Kidney epithelial cell (primary cell): ENCODE results near the gene MAGEC3. TPM values are rescaled to one million over a fixed set of nuclear protein-coding genes. Genes with fewer than 3 reads are reported as not detected.

Experiments
- DNase-seq: peaks from one replicate; pipeline ENCODE4 v3.0.0-alpha.2; 2010; ENCODE audit warnings: low read depth
- H3K27me3 ChIP-seq: 2 replicates; pipeline ENCODE4 v1.6.0; 2011; ENCODE audit warnings: low read length; ENCODE audit not compliant: control insufficient read depth, insufficient read depth
- H3K36me3 ChIP-seq: 2 replicates; pipeline ENCODE4 v1.5.1; 2011; ENCODE audit warnings: low read length; ENCODE audit not compliant: control insufficient read depth, insufficient read depth
- H3K4me3 ChIP-seq: 2 replicates; pipeline ENCODE4 v1.5.1; 2011; ENCODE audit warnings: low read depth, mild to moderate bottlenecking, control low read depth, low read length
- CTCF ChIP-seq: IDR thresholded peaks from 2 replicates; pipeline ENCODE4 v1.5.1; 2011; ENCODE audit warnings: mild to moderate bottlenecking, moderate library complexity, low read length, control low read depth, inconsistent platforms; ENCODE audit not compliant: insufficient read depth, poor library complexity, severe bottlenecking
- total RNA-seq: library from RNA; depleted of rRNA; stranded (reverse); fragments of >200 nt; gene quantifications from 2 replicates; pipeline ENCODE4 v1.2.3, GENCODE V29; 2015

The MAGEC3 gene
- total RNA-seq, 1 donor from 2014 or later, result not detected

- TF ChIP-seq CTCF, result no peak
- DNase-seq, result no peak
- H3K27me3 ChIP-seq, result no peaks in the 10 kb centered on the region
- H3K4me3 ChIP-seq, result no peak within 1 kb of the TSS
- H3K36me3 ChIP-seq, result no peaks in the 10 kb centered on the region
Measured at GRCh38 chrX:141903400-141904155, 65.5 kb downstream of the MAGEC3 start, which contains the start of gene MAGEC1. Gene MAGEC1 (plus strand): TSS chrX:141903894. CDS start chrX:141905073, 1,179 bp downstream.

GRCh38 chrX:141904262-141904661, 66.1 kb downstream of the MAGEC3 start:
- no peak for TF ChIP-seq CTCF
- no peak for DNase-seq
- H3K27me3 ChIP-seq, result no peaks in the 10 kb centered on the region
- no peaks in the 10 kb centered on the region for H3K36me3 ChIP-seq
- no peak overlapping the region for H3K4me3 ChIP-seq

- Histone ChIP-seq H3K27me3 (no peaks in the 10 kb centered on the region), H3K36me3 (no peaks in the 10 kb centered on the region), H3K4me3 (no peak overlapping the region)
- TF ChIP-seq CTCF, result no peak
- DNase-seq, result no peak
Measured at GRCh38 chrX:141917801-141918200, 79.7 kb downstream of the MAGEC3 start.

- no peaks in the 10 kb centered on the region for H3K27me3 ChIP-seq
Measured at GRCh38 chrX:141924293-141924692, 86.2 kb downstream of the MAGEC3 start.

GRCh38 chrX:141928432-141928831, 90.3 kb downstream of the MAGEC3 start:
- DNase-seq, result no peak

More at GRCh38 chrX:141924293-141924692, 86.2 kb downstream of the MAGEC3 start:
- DNase-seq, result no peak
- no peaks in the 10 kb centered on the region for H3K36me3 ChIP-seq
- TF ChIP-seq CTCF, result no peak
- H3K4me3 ChIP-seq, result no peak overlapping the region

More at GRCh38 chrX:141928432-141928831, 90.3 kb downstream of the MAGEC3 start:
- H3K4me3 ChIP-seq, result no peak overlapping the region
- H3K36me3 ChIP-seq, result no peaks in the 10 kb centered on the region
- TF ChIP-seq CTCF, result no peak
- H3K27me3 ChIP-seq, result no peaks in the 10 kb centered on the region
